GM18505 (cell line): ENCODE data around the gene TRUB1.
"Not testable (repeated sequence)": the region's sequence is repeated elsewhere in the genome, so short reads cannot be mapped to it uniquely, and the experiment has no call there.

Experiments used
- ATAC-seq: cut with Tn5 transposase; IDR thresholded peaks from one replicate; pipeline ENCODE4 v1.9.1; 2021; ENCODE audit not compliant: unreplicated experiment
- POLR2A ChIP-seq: IDR thresholded peaks from 4 replicates; pipeline ENCODE4 v1.6.1; 2011; ENCODE audit warnings: borderline replicate concordance; ENCODE audit not compliant: insufficient read depth, insufficient read length; ENCODE audit errors: extremely low read depth

The TRUB1 gene

DNA sequence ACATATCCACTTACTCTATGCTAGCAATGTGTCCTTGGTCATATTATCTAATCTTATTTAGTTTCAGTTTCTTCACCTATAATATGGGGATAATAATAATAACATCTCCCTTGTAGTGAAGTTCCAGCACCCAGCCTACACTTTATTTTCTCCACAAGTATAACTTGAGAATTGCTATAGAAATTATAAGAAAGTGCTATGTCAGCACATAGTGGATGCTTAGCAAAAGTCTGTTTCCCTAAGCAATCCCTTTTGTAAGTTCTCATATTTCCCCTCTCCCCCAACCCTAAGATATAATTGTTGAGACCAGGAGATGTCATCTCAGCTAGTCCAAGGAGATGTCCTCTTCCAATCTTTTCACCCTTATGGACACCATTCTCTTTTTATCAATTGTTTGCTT, 5.8 kb upstream of the TRUB1 start:
- TF ChIP-seq POLR2A, result no peak
- no peak for ATAC-seq

DNA sequence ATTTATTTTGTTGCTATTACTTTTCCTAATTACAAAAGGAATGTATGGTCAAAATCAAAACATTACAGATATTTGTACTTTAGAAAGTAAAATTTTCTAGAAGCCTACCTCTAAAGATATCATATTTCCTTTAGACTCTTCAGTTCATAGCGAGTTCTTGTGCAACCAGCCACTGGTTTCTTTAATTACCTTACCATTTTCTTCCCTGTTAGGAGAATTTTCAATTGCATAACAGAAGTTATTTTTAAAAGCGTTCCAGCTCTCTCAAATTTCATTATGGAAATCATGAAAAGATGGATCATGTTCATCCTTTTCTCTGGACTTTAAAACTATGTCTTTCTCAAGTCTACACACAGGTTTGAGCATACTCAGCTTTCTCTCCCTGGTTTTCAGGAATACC, 5.0 kb upstream of the TRUB1 start:
- no peak for TF ChIP-seq POLR2A

DNA sequence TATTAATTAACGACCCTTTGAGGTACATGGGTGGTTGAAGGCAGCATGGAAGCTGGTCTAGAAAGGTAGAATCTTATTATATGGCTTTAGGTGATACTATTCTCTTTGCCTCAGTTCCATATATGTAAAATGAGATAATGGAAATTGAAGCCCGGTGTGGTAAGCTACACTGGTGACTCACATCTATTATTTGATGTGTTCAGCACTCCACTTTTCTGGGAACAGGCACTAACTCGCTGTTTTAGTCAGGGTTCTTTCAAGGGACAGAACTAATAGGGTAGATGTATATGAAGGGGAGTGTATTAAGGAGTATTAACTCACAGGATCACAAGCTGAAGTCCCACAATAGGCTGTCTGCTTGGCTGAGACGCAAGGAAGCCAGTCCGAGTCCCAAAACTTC, 4.4 kb upstream of the TRUB1 start:
- TF ChIP-seq POLR2A, result no peak
- ATAC-seq, result no peak

More for the DNA sequence above, 5.0 kb upstream of the TRUB1 start:
- no peak for ATAC-seq

DNA sequence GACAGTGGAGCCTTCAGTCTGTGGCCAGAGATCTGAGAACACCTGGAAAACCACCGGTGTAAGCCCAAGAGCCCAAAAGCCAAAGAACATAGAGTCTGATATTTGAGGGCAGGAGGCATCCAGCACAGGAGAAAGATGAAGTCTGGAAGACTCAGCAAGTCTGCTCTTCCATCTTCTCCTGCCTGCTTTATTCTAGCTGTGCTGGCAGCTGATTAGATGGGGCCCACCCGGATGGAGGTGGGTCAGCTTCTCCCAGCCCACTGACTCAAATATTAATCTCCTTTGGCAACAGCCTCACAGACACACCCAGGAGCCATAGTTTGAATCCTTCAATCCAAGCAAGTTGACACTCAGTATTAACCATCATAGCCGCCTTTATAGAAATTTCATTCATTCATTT, 4.0 kb upstream of the TRUB1 start:
- ATAC-seq, result not testable (repeated sequence)

DNA sequence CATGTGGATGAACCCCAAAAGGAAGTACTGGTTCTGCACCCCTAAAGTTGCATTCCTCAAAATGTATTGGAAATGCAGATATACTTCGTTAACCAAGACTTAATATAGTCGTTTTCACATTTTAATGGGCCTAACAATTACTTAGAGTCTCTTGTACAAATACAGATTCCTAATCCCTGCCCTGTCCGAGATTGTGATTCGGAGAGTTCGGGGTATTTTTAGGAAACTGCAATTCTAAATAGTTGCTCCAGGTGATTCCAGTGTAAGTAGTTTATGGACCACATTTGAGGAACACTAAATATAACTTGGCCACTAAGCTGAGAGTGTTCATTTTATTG, 830 bp downstream of the TRUB1 start:
- no peak for TF ChIP-seq POLR2A
- no peak for ATAC-seq

DNA sequence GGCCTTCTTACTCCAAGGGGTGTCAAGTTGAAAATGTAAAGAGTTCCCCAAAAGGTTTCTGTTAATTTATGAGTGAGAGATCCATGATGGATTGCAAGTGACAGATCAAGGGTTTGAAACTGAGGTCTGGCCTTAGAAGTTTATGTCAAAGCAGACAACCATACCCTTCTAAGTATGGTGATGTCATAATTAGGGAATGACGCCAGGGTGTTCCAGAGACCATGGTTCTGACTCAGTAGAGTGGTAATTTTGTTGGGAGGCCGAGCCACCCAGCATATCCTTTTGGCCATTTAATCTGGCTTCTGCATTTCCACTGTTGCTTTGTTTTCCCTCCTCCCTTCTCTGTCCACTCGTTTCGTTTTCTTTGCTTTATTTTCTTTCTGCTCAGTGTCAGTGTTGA, 2.7 kb downstream of the TRUB1 start:
- ATAC-seq, result no peak
- no peak for TF ChIP-seq POLR2A

DNA sequence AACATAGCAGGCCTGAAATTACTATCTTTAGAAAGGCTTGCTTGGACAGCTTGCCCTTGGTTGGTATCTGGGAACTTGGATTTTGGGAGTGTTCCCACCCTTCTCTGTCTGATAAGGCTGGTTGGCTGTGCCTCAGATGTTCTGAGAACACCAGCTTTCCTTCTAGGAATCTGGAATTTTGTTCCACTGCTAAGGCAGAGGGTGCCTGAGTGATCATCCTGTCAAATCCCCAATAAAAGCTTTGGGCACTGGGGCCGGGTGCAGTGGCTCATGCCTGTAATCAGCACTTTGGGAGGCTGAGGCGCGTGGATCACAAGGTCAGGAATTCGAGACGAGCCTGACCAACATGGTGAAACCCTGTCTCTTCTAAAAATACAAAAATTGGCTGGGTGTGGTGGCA, 5.0 kb downstream of the TRUB1 start:
- TF ChIP-seq POLR2A, result no peak
- no peak for ATAC-seq

DNA sequence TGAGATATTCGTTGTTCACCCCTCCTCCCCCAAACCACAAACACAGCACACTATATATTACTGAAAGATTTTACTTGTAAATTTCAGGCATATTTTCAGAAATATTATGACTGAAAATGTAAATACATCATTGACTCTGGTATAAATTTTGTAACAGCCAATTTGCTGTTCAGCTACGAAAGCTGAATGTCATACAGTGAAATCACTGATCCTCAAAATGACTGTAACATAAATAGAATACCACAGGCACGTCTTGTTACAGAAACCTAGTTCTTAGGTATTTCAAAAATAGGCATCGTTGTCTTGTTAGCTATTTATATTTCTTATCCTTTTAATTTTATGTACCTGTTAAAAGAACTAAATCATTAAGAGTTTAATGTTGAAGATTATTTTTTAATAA, 15.1 kb downstream of the TRUB1 start:
- peak; percentile 59 for ATAC-seq
- TF ChIP-seq POLR2A, result no peak

DNA sequence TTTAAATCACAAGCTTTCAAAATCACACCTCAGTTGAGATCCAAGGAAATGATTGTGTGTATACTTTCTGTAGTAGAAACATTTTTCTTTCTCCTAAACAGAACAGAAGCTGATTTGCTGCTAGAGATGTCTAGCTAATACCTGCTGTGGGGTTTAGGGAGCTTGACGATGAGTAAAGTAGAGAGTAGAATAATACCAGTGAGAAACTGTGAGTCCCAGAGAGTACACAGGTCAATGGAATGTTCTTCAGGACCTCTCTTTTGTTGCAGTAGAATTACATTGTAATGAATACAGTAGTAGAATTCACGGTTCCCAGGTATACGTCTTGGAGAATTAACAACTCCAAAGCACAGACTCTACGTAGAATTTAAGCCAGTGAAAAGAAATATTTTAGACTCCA, 18.0 kb downstream of the TRUB1 start:
- TF ChIP-seq POLR2A, result no peak
- no peak for ATAC-seq

DNA sequence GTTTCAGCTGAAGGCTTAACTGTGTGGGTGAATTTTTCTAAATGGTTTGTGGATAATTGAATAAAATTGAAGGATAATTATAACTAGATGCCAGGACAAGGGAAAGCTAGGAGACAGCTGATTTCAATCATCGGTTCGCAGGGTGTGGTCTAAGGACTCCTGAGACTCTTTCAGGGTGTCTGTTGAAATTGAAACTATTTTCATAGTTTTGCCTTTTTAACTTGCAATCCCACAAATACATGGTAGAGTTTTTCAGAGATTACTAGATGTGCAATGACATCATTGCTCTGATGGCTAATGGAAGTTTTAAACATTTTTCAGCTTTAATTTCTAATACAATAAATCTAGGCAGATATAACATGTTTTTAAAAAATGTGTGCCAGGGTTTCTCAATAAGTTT, 18.5 kb downstream of the TRUB1 start:
- no peak for TF ChIP-seq POLR2A
- no peak for ATAC-seq

DNA sequence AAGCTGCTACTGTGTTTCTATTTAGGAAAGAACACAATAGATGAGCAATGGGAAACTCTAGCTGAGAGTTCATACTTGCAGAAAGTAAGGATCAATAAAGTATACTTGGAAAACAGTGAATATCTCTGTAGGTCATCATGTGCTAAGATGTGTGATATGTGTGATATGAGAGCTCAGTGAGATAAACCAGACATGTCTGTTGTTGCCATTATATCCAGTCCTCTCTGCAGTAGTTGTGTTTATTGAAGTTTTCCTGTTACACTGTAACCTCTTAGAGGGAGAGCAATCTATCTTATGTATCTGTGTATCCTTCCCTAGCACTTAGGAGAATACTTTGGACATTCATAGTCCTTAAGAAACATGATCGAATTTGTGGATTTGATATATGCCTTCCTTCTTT, 19.1 kb downstream of the TRUB1 start:
- no peak for TF ChIP-seq POLR2A
- no peak for ATAC-seq

DNA sequence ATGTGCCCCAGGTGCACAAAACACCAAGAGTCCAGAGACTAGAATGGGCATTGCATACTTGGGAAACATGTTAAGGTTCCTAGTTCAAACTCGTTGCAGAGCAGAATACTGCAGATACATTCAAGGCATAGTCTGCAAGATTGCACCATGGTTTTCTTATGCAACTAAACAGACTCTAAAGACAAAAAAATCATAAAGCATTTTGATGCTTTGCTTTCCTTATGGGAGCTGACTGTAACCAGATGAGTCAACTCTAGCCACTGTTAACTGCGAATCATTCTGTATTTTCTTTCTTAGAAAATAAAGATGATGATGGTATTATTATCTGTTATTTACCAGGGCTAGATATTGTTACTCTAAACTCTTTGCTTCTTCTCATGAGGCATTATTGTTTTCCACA, 19.7 kb downstream of the TRUB1 start:
- no peak for TF ChIP-seq POLR2A
- no peak for ATAC-seq

DNA sequence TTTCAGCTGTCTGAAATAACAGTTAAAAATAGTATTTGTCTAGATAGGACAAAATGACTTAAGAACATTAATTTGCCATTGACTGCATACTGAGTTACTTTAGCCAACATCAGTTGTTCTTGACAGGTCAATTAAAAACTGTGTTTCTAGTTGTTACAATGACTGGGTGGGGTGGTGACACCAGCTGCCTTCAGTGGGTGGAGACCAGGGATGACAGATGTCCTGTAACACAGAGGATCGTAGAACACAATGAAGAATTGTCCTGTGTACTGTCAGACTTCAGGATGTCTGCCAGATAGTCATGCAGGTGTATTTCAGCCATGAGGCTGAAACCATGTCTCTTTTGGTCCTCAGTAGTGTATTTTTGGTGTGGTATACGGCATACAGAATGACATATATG, 24.4 kb downstream of the TRUB1 start:
- TF ChIP-seq POLR2A, result no peak
- ATAC-seq, result no peak

DNA sequence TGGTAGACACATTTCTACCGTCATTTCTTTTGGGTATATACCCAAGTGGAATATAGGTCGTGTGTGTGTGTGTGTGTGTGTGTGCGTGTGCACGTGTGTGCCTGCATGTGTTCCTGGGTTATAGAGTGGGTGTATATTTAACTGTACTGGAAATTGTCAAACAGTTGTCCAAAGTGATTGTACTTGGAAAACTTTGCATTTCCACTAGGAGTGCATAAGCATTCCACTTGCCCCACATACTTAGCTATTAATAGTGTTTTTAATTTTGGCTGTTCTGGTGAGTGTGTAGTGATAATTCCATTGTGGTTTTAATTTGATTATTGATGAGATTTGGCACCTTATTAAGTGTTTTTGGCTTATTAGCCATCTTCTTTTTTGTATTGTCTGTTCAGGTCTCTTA, 25.9 kb downstream of the TRUB1 start:
- no peak for ATAC-seq
- no peak for TF ChIP-seq POLR2A

DNA sequence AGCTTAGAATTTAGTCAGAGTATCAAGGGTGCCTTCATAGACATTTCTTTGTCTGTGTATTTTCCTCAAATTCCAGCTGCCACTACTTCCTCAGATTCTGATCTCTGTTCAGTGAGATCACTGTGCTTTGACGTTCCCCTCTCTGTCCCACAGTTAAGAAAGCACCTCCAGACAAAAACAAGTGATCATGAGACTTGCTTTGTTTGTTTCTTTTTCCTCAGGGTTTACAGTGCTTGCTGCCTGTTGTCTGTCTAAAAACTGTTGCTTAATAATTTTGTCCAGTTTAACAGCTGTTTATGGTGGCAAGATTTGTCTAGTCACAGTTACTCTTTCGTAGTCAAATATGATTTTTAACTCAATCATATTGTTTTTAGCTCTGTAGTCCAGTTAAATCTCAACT, 29.1 kb downstream of the TRUB1 start:
- TF ChIP-seq POLR2A, result no peak
- ATAC-seq, result no peak

DNA sequence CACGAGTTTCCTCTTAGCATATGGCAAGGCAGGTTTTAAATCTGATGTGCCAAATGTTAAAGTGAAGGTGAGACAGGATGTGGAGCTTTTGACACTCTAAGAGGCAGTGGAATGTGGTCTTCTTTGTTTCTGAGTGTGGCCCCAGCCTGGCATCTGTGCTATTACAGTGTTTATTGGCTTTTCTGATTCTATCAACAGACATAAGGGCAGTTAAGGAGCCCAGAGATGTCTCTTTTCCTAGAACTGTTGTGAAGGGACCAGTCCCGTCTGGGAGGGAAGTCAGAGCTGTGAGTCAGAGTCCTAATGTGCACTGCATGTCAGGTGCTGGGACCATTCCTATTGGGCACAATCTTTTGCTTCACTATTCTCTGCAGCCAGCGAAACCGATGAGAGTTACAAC, 32.5 kb downstream of the TRUB1 start:
- TF ChIP-seq POLR2A, result no peak
- ATAC-seq, result no peak

DNA sequence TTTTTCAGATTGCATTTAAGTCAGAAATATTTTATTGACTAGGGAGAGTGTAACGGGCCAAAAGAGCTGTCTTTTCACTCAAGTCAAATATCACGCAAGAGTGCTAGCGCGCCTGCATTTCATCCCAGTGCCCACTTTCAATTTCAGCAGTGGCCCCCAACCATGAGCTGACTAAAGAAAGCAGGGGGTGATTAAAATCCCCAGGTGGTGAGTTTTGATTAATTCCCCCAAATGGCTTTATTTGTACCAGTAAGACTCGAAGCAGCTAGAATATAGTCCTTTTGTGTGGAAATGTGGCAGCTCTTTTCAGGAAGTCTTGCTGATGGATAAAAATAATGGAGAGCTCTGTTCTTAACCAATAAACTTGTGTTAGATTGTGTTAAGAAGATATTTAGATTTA, 35.3 kb downstream of the TRUB1 start:
- no peak for ATAC-seq
- TF ChIP-seq POLR2A, result no peak

DNA sequence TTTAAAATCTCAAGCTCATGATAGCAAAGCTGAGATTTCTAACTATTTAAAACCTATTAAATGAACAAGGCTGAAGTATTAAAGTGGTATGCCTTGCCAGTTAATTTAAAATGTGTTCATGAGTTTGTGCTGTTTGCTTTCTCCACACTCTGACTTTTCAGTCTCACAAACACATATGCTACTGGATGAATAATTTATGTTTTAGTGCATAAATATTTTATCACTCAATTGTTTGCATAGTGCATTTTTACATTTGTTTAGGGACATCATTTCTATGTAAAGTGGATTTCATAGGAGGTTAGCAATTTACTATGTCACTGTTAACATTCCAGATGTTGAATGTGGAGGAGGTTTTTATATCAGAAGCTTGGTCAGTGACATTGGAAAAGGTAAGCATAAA, 36.0 kb downstream of the TRUB1 start:
- no peak for ATAC-seq
- TF ChIP-seq POLR2A, result no peak
